ENCODE data around the gene NFE2L2. TPM values are rescaled to one million over a fixed set of nuclear protein-coding genes. Genes with fewer than 3 reads are reported as not detected.
"Not testable (repeated sequence)": the region's sequence is repeated elsewhere in the genome, so short reads cannot be mapped to it uniquely, and the experiment has no call there.

Gene NFE2L2
- total RNA-seq, 2 experiments from 2014 or later = 51.3 to 52.0 TPM

- peaks cover 4% of the 10 kb centered on the region for H3K4me1 Mint-ChIP-seq (ENCODE audit: low read depth)
- no peak for DNase-seq
- CTCF ChIA-PET = no interaction called here
- POLR2A ChIA-PET = no interaction called here
- intact Hi-C loops (cut with micrococcal nuclease) = no loop called here
- no peaks in the 10 kb centered on the region for H3K27me3 Mint-ChIP-seq
- H3K36me3 Mint-ChIP-seq = no peaks in the 10 kb centered on the region
- no peak overlapping the region for H3K4me3 Mint-ChIP-seq
- no peak overlapping the region for H3K27ac Mint-ChIP-seq
- H3K9me3 Mint-ChIP-seq = no peaks in the 10 kb centered on the region
Measured at GRCh38 chr2:177188482-177189469, 75.8 kb downstream of the NFE2L2 start.

GRCh38 chr2:177187631-177188312 lies 76.8 kb downstream of the NFE2L2 start:
- no peak overlapping the region for H3K27ac Mint-ChIP-seq
- no peaks in the 10 kb centered on the region for H3K27me3 Mint-ChIP-seq
- POLR2A ChIA-PET = no interaction called here
- no peaks in the 10 kb centered on the region for H3K36me3 Mint-ChIP-seq
- no peak for DNase-seq
- intact Hi-C loops (cut with micrococcal nuclease) = no loop called here
- no peaks in the 10 kb centered on the region for H3K4me1 Mint-ChIP-seq (ENCODE audit: low read depth)
- CTCF ChIA-PET = no interaction called here
- no peaks in the 10 kb centered on the region for H3K9me3 Mint-ChIP-seq
- no peak overlapping the region for H3K4me3 Mint-ChIP-seq

GRCh38 chr2:177186038-177186437 lies 78.5 kb downstream of the NFE2L2 start:
- H3K27me3 Mint-ChIP-seq; intact Hi-C loops (cut with micrococcal nuclease); CTCF ChIA-PET; DNase-seq; H3K9me3 Mint-ChIP-seq; H3K4me3 Mint-ChIP-seq; H3K27ac Mint-ChIP-seq; H3K36me3 Mint-ChIP-seq; H3K4me1 Mint-ChIP-seq (ENCODE audit: low read depth); POLR2A ChIA-PET: not testable (repeated sequence)

- DNase-seq = no peak
- Mint-ChIP-seq H3K36me3 (no peaks in the 10 kb centered on the region), H3K4me1 (ENCODE audit: low read depth) (no peaks in the 10 kb centered on the region), H3K4me3 (no peak overlapping the region), H3K27me3 (no peaks in the 10 kb centered on the region), H3K27ac (no peak overlapping the region), H3K9me3 (no peaks in the 10 kb centered on the region)
- CTCF ChIA-PET = interaction anchor here (0.6 kb wide), 1 partner anchor 183 kb away, joined by 3 read pairs; no protein-coding TSS in a partner anchor
- POLR2A ChIA-PET = interaction anchor here (0.6 kb wide), 1 partner anchor 11 kb away, joined by 3 read pairs; no protein-coding TSS in a partner anchor
- intact Hi-C loops (cut with micrococcal nuclease) = no loop called here
Measured at GRCh38 chr2:177184606-177185005, 79.9 kb downstream of the NFE2L2 start.

- H3K36me3 Mint-ChIP-seq = no peaks in the 10 kb centered on the region
- no peak overlapping the region for H3K4me3 Mint-ChIP-seq
- ChIA-PET CTCF (interaction anchor here (1.3 kb wide), 1 partner anchor 19 kb away, joined by 3 read pairs; no protein-coding TSS in a partner anchor), POLR2A (interaction anchor here (0.6 kb wide), 1 partner anchor 10 kb away, joined by 3 read pairs; no protein-coding TSS in a partner anchor)
- intact Hi-C loops (cut with micrococcal nuclease) = no loop called here
- H3K27me3 Mint-ChIP-seq = no peaks in the 10 kb centered on the region
- H3K27ac Mint-ChIP-seq = no peak overlapping the region
- no peaks in the 10 kb centered on the region for H3K9me3 Mint-ChIP-seq
- H3K4me1 Mint-ChIP-seq (ENCODE audit: low read depth) = no peaks in the 10 kb centered on the region
- DNase-seq = no peak
Measured at GRCh38 chr2:177183860-177184259, 80.7 kb downstream of the NFE2L2 start.

Small RNAs within 50 kb of the gene (microRNA-seq; reads per million reads assigned to microRNA genes)
- gene MIR3128 (ENCODE audit: borderline microRNAs expressed, borderline number of aligned reads, borderline replicate concordance) (not detected), gene MIR6512 (ENCODE audit: borderline microRNAs expressed, borderline number of aligned reads, borderline replicate concordance) (not detected)

Other genes starting within 250 kb of the NFE2L2 start
- 100 to 1,000 TPM; 303 to 311 TPM for gene HNRNPA3, start 51.9 kb downstream of the NFE2L2 start, total RNA-seq
- gene AGPS, start 128.0 kb upstream of the NFE2L2 start, total RNA-seq = 10 to 100 TPM; 51.9 to 53.0 TPM